Measurements from ENCODE around the gene SERTAD4. TPM values are rescaled to one million over a fixed set of nuclear protein-coding genes. Genes with fewer than 3 reads are reported as not detected.
"Not testable (repeated sequence)": the region's sequence is repeated elsewhere in the genome, so short reads cannot be mapped to it uniquely, and the experiment has no call there.

The SERTAD4 gene
- polyA plus RNA-seq, 4 donors, result 3.6 to 7.0 (median 5.1) TPM

DNA sequence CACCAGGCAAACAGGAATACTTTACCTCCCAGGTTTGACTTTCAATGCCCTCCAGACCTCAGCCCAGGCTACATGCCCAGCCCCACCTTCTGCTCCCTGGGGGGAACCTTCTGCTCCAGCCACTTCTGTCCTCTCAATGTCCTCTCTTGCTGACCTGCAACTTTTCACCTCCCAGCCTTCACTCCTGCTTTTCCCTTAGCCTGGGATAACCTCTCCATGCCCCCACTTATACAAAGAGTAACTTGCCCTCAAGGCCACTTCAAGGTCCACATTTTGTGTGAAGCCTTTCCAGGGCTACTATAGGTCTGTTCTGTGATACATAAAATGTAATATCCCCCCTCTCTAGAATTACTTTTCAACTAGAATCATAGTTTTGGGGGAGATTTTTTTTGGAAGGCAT lies 21.7 kb downstream of the SERTAD4 start:
- DNase-seq (ENCODE audit: low read depth in 4 of 4, low spot score in 3 of 4), result no peak

DNA sequence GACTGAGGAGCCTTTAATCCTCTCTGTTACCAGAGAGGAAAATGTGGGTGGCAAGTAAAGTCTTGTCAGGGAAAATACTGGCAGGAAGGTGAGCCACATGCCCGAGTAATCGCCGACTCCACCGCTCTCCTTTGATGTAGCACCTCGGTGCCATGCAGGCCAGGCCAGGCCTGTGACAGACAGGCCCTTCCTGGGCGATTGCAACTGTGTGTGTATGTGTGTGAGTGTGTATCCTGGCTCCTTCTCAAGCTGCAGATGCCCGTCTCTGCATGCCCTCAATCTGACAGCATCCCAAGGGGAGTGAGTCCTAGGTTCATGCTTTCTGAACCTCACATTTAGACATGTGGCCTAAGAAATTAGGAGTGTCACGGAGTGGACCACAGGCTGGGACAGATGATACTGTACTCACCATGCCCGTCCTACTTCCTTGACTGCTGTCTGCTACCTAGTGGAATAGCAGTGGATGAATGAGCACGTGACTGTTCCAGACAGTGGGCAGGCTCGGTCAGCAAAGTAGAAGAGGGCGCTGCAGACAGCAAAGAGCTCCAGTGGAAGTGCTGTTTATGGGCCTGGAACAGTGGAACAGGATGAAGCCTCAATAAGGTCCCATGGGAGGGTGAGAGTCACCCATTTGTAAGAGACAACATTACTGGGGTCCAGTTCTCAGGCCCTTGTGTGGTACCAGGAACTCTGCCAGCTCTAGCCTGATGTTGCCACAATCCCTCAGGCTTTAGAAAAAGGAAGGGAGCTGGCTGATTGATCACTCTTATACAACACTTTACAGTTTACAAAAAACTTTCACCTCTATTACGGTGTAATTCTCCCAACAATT lies 25.3 kb downstream of the SERTAD4 start:
- no peak for DNase-seq (ENCODE audit: low read depth in 4 of 4, low spot score in 3 of 4)

DNA sequence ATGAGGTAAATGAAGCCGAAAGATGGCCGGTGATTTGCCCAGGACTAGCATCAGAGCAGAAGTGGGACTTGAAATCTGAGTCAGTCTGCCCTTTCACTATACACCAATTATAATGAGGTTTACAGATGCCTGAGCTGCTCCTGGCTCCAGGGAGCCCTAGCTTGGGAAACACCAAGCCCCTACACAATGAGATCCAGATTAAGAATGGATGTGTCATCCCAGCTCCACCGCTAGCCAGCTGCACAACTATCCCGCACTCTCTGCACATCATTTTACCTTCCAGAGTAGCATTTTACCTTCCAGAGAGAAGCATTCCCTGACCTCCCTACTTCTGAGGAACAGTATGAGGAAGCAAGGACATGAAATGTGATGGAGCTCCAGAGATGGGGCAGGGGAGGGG lies 27.0 kb downstream of the SERTAD4 start:
- no peak for DNase-seq (ENCODE audit: low read depth in 4 of 4, low spot score in 3 of 4)

- no peak for DNase-seq (ENCODE audit: low read depth in 4 of 4, low spot score in 3 of 4)
These were observed 27.5 kb downstream of the SERTAD4 start for GRCh38 chr1:210260096-210260495.

GRCh38 chr1:210262167-210262896 lies 29.7 kb downstream of the SERTAD4 start:
- peak in 1 of 4 donors; percentile 71 for DNase-seq (ENCODE audit: low read depth in 4 of 4, low spot score in 3 of 4)

GRCh38 chr1:210262897-210263272 lies 30.3 kb downstream of the SERTAD4 start:
- DNase-seq (ENCODE audit: low read depth in 4 of 4, low spot score in 3 of 4), result no peak

GRCh38 chr1:210263963-210264362 lies 31.4 kb downstream of the SERTAD4 start:
- no peak for DNase-seq (ENCODE audit: low read depth in 4 of 4, low spot score in 3 of 4)

DNA sequence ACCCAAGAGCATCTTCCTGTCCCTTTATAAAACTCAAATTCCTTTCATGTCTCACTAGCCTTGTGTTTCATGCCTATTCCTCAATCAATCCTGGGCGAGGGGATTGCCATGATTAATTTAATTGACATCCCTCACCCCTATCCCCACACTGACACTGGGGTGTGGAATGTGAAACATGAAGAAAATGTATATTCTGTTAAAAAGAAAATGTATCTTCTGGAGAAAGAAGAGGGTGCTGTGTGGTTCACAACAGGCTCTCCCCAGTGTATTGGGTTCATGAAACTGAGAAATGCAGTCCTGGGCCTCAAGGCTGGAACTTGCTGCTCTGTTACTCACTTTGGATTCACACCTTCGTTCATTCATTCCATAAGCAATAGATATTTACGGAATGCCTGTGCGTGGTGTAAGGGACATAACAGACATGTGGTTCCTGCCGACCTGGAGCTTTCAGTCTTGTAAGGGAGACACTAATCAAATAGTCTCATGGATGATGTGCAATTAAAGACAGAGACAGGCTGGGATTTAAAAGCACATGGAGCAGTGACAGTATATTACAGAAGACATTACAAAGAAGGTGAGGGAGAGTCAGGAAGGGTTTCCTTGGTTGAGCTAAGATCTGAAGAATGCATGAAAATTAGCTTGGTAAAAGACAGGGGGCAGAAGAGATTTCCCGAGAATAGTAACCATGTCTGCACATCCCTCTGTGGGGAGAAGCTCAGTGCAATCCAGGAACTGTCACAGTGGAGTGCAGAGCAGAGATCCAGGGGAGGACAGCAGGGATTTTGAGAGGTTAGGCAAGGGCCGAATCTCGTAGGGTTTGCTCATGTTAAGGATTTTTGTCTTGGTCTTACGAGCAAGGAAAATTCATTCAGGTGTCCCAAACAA lies 32.1 kb downstream of the SERTAD4 start:
- DNase-seq (ENCODE audit: low read depth in 4 of 4, low spot score in 3 of 4), result no peak

GRCh38 chr1:210265392-210265955 lies 32.9 kb downstream of the SERTAD4 start:
- not testable (repeated sequence) for DNase-seq (ENCODE audit: low read depth in 4 of 4, low spot score in 3 of 4)

DNA sequence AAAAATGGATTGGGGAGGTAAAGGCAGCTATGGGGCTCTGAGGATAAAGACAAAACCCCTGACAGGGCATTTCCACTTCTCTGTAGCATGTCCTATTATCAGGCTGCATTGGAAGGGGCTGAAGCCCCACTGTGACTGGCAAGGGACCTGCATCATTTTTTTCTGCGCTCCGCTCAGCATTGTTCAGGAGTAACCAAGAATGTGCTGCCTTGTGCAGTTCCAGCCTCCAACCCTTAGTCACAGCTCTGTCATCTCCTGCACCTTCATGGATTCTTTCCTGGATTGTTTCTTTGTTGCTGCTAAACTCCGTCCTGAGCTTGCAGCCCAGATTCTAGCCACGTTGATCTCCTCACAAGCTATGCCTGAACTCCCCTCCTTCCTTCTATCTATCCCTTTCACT lies 37.4 kb downstream of the SERTAD4 start:
- no peak for DNase-seq (ENCODE audit: low read depth in 4 of 4, low spot score in 3 of 4)

DNA sequence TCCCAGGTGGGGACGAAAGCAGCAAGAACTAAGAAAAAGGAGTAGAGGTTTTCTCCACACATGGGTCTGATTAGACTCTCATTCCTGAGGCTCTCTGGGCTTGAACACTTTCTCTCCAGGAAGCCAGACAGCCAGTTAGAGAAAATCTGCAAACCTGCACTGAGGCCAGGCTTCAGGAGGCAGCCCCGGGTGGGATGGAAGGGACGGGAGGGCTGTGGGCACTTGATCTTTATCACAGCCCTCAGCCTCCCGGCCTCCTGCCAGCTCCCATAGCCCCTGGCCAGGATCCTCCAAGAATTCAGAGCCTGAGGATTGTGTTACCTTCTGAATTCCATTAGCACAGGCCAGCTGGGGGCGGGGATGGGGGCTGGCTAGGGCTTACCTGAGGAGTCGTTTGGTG lies 40.1 kb downstream of the SERTAD4 start:
- DNase-seq (ENCODE audit: low read depth in 4 of 4, low spot score in 3 of 4), result no peak

GRCh38 chr1:210280221-210280620 lies 47.6 kb downstream of the SERTAD4 start:
- DNase-seq (ENCODE audit: low read depth in 4 of 4, low spot score in 3 of 4), result no peak

GRCh38 chr1:210288116-210288515 lies 55.5 kb downstream of the SERTAD4 start:
- DNase-seq (ENCODE audit: low read depth in 4 of 4, low spot score in 3 of 4), result no peak

GRCh38 chr1:210289248-210289647 lies 56.7 kb downstream of the SERTAD4 start:
- no peak for DNase-seq (ENCODE audit: low read depth in 4 of 4, low spot score in 3 of 4)

- DNase-seq (ENCODE audit: low read depth in 4 of 4, low spot score in 3 of 4), result no peak
These were observed 58.6 kb downstream of the SERTAD4 start for GRCh38 chr1:210291081-210291764.

DNA sequence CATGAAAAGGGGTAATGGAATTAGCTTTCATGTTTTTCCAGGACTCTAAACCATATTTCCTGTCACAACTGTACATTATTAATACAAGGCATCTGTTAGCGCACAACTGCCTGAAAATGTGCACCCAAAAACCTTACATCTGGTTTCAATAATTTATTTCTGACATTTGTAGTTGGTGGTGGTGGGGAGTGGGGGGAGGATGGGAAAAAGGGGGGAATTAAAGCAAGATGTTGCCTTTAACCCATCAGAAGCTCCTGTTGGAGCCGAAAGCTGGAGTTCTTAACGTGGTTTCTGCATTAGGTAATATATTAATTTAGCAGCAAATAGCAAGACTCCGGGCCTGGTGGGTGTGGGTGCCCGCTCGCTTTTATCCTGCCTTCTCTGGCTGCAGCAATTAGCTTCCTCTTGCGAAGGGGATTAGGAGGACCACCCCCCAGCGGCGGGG lies 59.2 kb downstream of the SERTAD4 start:
- DNase-seq (ENCODE audit: low read depth in 4 of 4, low spot score in 3 of 4), result peak in 2 of 4 donors; percentile 20 to 28

GRCh38 chr1:210292231-210292871 lies 59.8 kb downstream of the SERTAD4 start:
- peak in 2 of 4 donors; percentile 28 to 37 for DNase-seq (ENCODE audit: low read depth in 4 of 4, low spot score in 3 of 4)

- DNase-seq (ENCODE audit: low read depth in 4 of 4, low spot score in 3 of 4), result no peak
These were observed 60.6 kb downstream of the SERTAD4 start for GRCh38 chr1:210293171-210293607.

- no peak for DNase-seq (ENCODE audit: low read depth in 4 of 4, low spot score in 3 of 4)
These were observed 62.6 kb downstream of the SERTAD4 start for GRCh38 chr1:210294999-210295745.
